ENCODE data around the gene KCTD1.

GRCh38 chr18:26435415-26436095, 112.8 kb downstream of the KCTD1 start:
- TF ChIP-seq USF2 (IDR thresholded peaks at IDR 0.05; ENCODE audit: borderline replicate concordance, low read depth, low read length) (no peak), CTCF (IDR thresholded peaks at IDR 0.05 in 2 of 3, conservative IDR thresholded peaks at IDR 0.05 in 1 of 3; ENCODE audit: control insufficient read depth in 2 of 3, extremely low read depth in 1 of 3, insufficient read depth in 1 of 3, low read depth in 3 of 3, low read length in 3 of 3) (no peak)
